MG63 (cell line): ENCODE measurements around the gene ZNF609. TPM values are rescaled to one million over a fixed set of nuclear protein-coding genes. Genes with fewer than 3 reads are reported as not detected.
A peak's percentile ranks its signal among the peaks of the same experiment; 100 is the strongest.
"Not testable (repeated sequence)": the region's sequence is repeated elsewhere in the genome, so short reads cannot be mapped to it uniquely, and the experiment has no call there.

Experiments
- DNase-seq: peaks from one replicate; pipeline ENCODE4 v3.0.0-alpha.2; 2020
- H3K27me3 ChIP-seq: fragments of 250-450 bp; sonication (Bioruptor Pico); 2 replicates; pipeline ENCODE4 v1.5.1; 2020; ENCODE audit warnings: mild to moderate bottlenecking, moderate library complexity
- H3K36me3 ChIP-seq: fragments of 250-450 bp; sonication (Bioruptor Pico); 2 replicates; pipeline ENCODE4 v1.5.1; 2020; ENCODE audit warnings: mild to moderate bottlenecking, moderate library complexity
- H3K4me3 ChIP-seq: fragments of 250-450 bp; sonication (Bioruptor Pico); 2 replicates; pipeline ENCODE4 v1.5.1; 2020; ENCODE audit warnings: mild to moderate bottlenecking, moderate library complexity
- H3K9me3 ChIP-seq: fragments of 250-450 bp; sonication (Bioruptor Pico); 2 replicates; pipeline ENCODE4 v1.5.1; 2020; ENCODE audit warnings: mild to moderate bottlenecking, moderate library complexity
- total RNA-seq: library from RNA; depleted of rRNA; stranded (reverse); fragments of >200 nt; shearing (Covaris generic); gene quantifications from 2 replicates; pipeline ENCODE4 v1.2.3, GENCODE V29; 2014; ENCODE audit warnings: low replicate concordance

ZNF609 gene
- total RNA-seq, 1 experiment from 2014 or later, result 7.1 TPM

GRCh38 chr15:64611085-64611725, 150.8 kb downstream of the ZNF609 start:
- Histone ChIP-seq H3K9me3 (no peaks in the 10 kb centered on the region), H3K27me3 (no peaks in the 10 kb centered on the region), H3K4me3 (no peak overlapping the region), H3K36me3 (no peaks in the 10 kb centered on the region)
- DNase-seq, result no peak

- H3K9me3 ChIP-seq, result no peaks in the 10 kb centered on the region
- DNase-seq, result no peak
Measured at GRCh38 chr15:64614519-64614918, 154.1 kb downstream of the ZNF609 start.

GRCh38 chr15:64617727-64618126, 157.3 kb downstream of the ZNF609 start:
- H3K9me3 ChIP-seq, result no peaks in the 10 kb centered on the region
- DNase-seq, result no peak
- no peaks in the 10 kb centered on the region for H3K36me3 ChIP-seq
- H3K27me3 ChIP-seq, result no peaks in the 10 kb centered on the region
- no peak overlapping the region for H3K4me3 ChIP-seq

More at GRCh38 chr15:64614519-64614918, 154.1 kb downstream of the ZNF609 start:
- H3K4me3 ChIP-seq, result no peak overlapping the region
- no peaks in the 10 kb centered on the region for H3K27me3 ChIP-seq
- no peaks in the 10 kb centered on the region for H3K36me3 ChIP-seq

GRCh38 chr15:64618138-64618537, 157.8 kb downstream of the ZNF609 start:
- no peak for DNase-seq
- Histone ChIP-seq H3K36me3 (no peaks in the 10 kb centered on the region), H3K9me3 (no peaks in the 10 kb centered on the region), H3K4me3 (no peak overlapping the region), H3K27me3 (no peaks in the 10 kb centered on the region)

GRCh38 chr15:64618540-64618939, 158.2 kb downstream of the ZNF609 start:
- H3K36me3 ChIP-seq, result peaks cover 1% of the 10 kb centered on the region; the same call in 1 of the 2 replicates
- no peak for DNase-seq
- no peaks in the 10 kb centered on the region for H3K9me3 ChIP-seq
- H3K27me3 ChIP-seq, result no peaks in the 10 kb centered on the region
- H3K4me3 ChIP-seq, result no peak overlapping the region

- Histone ChIP-seq H3K27me3 (no peaks in the 10 kb centered on the region), H3K4me3 (no peak overlapping the region), H3K9me3 (no peaks in the 10 kb centered on the region), H3K36me3 (peaks cover 5% of the 10 kb centered on the region; the same call in 1 of the 2 replicates)
- peak; percentile 12 for DNase-seq
Measured at GRCh38 chr15:64619880-64620839, 159.8 kb downstream of the ZNF609 start.

- Histone ChIP-seq H3K36me3 (peaks cover 5% of the 10 kb centered on the region; the same call in 1 of the 2 replicates), H3K4me3 (no peak overlapping the region), H3K27me3 (no peaks in the 10 kb centered on the region), H3K9me3 (no peaks in the 10 kb centered on the region)
- no peak for DNase-seq
Measured at GRCh38 chr15:64621056-64621455, 160.7 kb downstream of the ZNF609 start.

- no peak overlapping the region for H3K4me3 ChIP-seq
- no peak for DNase-seq
- H3K27me3 ChIP-seq, result no peaks in the 10 kb centered on the region
- no peaks in the 10 kb centered on the region for H3K9me3 ChIP-seq
- H3K36me3 ChIP-seq, result peaks cover 5% of the 10 kb centered on the region; the same call in 1 of the 2 replicates
Measured at GRCh38 chr15:64622410-64623260, 162.3 kb downstream of the ZNF609 start.

- no peak overlapping the region for H3K4me3 ChIP-seq
- DNase-seq, result no peak
- H3K9me3 ChIP-seq, result no peaks in the 10 kb centered on the region
- no peaks in the 10 kb centered on the region for H3K27me3 ChIP-seq
- H3K36me3 ChIP-seq, result peaks cover 5% of the 10 kb centered on the region; the same call in 1 of the 2 replicates
Measured at GRCh38 chr15:64623347-64623996, 163.1 kb downstream of the ZNF609 start.

GRCh38 chr15:64624242-64624641, 163.9 kb downstream of the ZNF609 start:
- Histone ChIP-seq H3K9me3 (no peaks in the 10 kb centered on the region), H3K27me3 (no peaks in the 10 kb centered on the region), H3K4me3 (no peak overlapping the region), H3K36me3 (peaks cover 5% of the 10 kb centered on the region; the same call in 1 of the 2 replicates)
- no peak for DNase-seq

- no peak for DNase-seq
- no peaks in the 10 kb centered on the region for H3K27me3 ChIP-seq
- no peak overlapping the region for H3K4me3 ChIP-seq
- peaks cover 4% of the 10 kb centered on the region for H3K36me3 ChIP-seq
- no peaks in the 10 kb centered on the region for H3K9me3 ChIP-seq
Measured at GRCh38 chr15:64629063-64629462, 168.7 kb downstream of the ZNF609 start.

- peaks cover 2% of the 10 kb centered on the region; the same call in 1 of the 2 replicates for H3K36me3 ChIP-seq
- H3K4me3 ChIP-seq, result no peak overlapping the region
- no peaks in the 10 kb centered on the region for H3K27me3 ChIP-seq
- no peaks in the 10 kb centered on the region for H3K9me3 ChIP-seq
- DNase-seq, result no peak
Measured at GRCh38 chr15:64630396-64631107, 170.2 kb downstream of the ZNF609 start.

- H3K9me3 ChIP-seq, H3K4me3 ChIP-seq, DNase-seq, H3K27me3 ChIP-seq: not testable (repeated sequence)
- peaks cover 12% of the 10 kb centered on the region for H3K36me3 ChIP-seq
Measured at GRCh38 chr15:64632639-64633038, 172.3 kb downstream of the ZNF609 start.

GRCh38 chr15:64633332-64633731, 173.0 kb downstream of the ZNF609 start:
- H3K27me3 ChIP-seq, result no peaks in the 10 kb centered on the region
- no peak for DNase-seq
- peaks cover 12% of the 10 kb centered on the region for H3K36me3 ChIP-seq
- H3K9me3 ChIP-seq, result peaks cover 7% of the 10 kb centered on the region
- H3K4me3 ChIP-seq, result no peak overlapping the region

GRCh38 chr15:64634027-64634426, 173.6 kb downstream of the ZNF609 start:
- no peak for DNase-seq
- Histone ChIP-seq H3K27me3 (no peaks in the 10 kb centered on the region), H3K9me3 (peaks cover 7% of the 10 kb centered on the region), H3K4me3 (no peak overlapping the region), H3K36me3 (peaks cover 12% of the 10 kb centered on the region)
